PC-9 (cell line): ENCODE measurements around the gene C7orf25.

Experiments used
- CTCF ChIP-seq: fragments of 200-600 bp; sonication (generic); conservative IDR thresholded peaks from 2 replicates; pipeline ENCODE4 v1.6.1; 2017; ENCODE audit warnings: mixed run types, antibody characterized with exemption, mild to moderate bottlenecking, moderate library complexity
- EZH2 ChIP-seq: fragments of 200-600 bp; sonication (generic); IDR thresholded peaks from 2 replicates; pipeline ENCODE4 v1.8.0; 2017; ENCODE audit warnings: antibody characterized with exemption, low read depth

GRCh38 chr7:42906181-42906580 is 5.7 kb downstream of the C7orf25 start:
- TF ChIP-seq CTCF = no peak
- TF ChIP-seq EZH2 = no peak
